NCI-H526 treated with DMSO at 0.1 percent for 48 hours (cell line): ENCODE measurements around the gene NUP188.

ENCODE experiments used
- DNase-seq: peaks from one replicate; lab custom pipeline; 2025; lab: John Stamatoyannopoulos, UW

The NUP188 gene, protein sequence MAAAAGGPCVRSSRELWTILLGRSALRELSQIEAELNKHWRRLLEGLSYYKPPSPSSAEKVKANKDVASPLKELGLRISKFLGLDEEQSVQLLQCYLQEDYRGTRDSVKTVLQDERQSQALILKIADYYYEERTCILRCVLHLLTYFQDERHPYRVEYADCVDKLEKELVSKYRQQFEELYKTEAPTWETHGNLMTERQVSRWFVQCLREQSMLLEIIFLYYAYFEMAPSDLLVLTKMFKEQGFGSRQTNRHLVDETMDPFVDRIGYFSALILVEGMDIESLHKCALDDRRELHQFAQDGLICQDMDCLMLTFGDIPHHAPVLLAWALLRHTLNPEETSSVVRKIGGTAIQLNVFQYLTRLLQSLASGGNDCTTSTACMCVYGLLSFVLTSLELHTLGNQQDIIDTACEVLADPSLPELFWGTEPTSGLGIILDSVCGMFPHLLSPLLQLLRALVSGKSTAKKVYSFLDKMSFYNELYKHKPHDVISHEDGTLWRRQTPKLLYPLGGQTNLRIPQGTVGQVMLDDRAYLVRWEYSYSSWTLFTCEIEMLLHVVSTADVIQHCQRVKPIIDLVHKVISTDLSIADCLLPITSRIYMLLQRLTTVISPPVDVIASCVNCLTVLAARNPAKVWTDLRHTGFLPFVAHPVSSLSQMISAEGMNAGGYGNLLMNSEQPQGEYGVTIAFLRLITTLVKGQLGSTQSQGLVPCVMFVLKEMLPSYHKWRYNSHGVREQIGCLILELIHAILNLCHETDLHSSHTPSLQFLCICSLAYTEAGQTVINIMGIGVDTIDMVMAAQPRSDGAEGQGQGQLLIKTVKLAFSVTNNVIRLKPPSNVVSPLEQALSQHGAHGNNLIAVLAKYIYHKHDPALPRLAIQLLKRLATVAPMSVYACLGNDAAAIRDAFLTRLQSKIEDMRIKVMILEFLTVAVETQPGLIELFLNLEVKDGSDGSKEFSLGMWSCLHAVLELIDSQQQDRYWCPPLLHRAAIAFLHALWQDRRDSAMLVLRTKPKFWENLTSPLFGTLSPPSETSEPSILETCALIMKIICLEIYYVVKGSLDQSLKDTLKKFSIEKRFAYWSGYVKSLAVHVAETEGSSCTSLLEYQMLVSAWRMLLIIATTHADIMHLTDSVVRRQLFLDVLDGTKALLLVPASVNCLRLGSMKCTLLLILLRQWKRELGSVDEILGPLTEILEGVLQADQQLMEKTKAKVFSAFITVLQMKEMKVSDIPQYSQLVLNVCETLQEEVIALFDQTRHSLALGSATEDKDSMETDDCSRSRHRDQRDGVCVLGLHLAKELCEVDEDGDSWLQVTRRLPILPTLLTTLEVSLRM (N-terminal part only)

DNA sequence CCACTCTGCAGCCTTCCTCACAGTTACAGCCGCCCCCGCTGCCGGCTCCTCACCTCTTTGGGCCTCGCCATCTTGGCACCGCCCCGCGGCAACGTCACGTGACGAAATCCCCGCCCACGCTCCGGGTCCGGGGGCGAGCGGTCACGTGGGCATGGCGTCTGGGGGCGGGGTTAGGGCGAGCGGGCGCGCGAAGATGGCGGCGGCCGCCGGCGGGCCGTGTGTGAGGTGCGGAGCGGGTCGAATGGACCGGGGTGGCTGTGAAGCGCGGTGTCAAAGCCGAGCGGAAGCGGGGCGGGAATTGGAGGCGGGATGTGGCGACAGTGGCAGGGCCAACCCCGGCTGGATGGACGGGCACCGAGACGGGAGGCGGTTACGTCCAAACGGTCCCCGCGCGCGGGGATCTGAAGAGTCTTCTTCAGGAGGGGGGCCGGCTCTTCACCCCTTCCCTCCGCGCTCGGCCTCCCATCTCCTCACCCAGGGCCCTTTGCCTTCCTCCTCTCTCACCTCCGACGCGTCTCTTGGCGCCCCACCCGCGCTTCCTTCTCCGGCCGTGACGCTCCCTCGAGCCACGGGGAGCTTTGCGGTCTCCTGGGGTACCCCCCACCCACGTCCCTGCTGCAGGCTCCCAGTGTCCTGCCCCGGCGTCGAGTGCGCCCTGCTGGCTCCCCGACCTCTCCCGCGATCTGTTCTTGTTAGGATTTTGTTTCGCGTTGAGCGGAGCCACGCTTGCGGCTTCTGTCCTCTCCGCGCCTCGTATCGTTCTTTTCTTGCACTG lies at the start of gene NUP188, which contains the start of gene DOLK:
TSS of gene NUP188 (plus strand) at position 173 of the 775 bp plus-strand sequence. CDS start at position 194, 21 bp downstream.
TSS of gene DOLK (minus strand) at position 77 of the 775 bp plus-strand sequence. CDS start 300 bp downstream, outside the sequence.
- DNase-seq = peak; percentile 65

DNA sequence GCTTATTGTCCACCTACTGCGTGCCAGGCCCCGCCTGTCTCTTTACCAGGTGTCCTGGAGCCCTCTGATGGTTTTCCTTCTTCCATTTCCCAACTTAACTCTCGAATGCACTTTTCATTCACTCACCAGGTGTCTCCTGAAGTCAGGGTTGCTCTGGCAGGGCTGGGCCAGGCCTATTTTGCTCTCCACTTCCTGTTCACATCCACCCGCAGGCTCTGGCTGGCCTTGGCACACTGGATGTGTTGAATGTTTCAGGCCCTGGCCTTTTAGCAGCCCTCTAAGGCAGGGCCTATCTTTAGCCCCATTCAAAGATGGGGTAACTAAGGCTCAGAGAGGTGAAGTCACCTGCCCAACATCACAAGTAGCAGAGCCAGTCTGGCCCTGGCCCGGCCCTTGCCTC lies 49.1 kb upstream of the NUP188 start:
- no peak for DNase-seq

DNA sequence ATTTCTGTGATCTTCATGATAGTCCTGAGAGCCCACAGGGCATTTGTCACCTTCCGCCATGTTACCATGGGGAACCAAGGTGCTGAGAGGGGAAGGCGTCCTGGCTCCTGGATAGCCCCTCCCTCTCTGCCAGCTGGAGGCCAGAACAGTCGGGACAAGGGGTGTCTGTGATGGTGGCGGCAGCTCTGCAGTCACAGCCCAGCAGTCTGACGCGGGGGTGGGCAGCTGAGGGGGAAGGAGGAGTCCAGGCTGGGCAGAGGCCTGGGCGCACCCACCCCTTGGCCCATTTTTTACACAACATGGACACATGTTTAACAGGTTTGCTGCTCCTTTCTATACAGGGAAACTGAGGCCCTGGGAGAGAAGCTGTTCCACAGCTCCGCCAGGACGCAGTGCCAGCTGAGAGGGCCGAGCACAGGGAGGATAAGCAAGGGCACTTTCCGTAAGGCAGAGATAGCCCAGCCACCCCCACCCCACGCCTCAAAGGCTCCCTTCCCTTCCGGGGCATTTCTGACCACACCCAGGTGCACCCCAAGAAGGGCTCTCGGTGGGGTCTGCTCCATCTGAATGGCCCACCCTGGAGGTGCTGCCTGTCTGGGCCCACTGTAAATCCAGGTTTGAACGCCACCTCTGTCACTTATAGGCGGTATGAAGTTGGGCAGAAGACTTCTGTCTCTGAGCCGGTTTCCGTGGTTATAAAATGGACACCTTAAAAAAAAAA lies 48.5 kb upstream of the NUP188 start:
- no peak for DNase-seq

DNA sequence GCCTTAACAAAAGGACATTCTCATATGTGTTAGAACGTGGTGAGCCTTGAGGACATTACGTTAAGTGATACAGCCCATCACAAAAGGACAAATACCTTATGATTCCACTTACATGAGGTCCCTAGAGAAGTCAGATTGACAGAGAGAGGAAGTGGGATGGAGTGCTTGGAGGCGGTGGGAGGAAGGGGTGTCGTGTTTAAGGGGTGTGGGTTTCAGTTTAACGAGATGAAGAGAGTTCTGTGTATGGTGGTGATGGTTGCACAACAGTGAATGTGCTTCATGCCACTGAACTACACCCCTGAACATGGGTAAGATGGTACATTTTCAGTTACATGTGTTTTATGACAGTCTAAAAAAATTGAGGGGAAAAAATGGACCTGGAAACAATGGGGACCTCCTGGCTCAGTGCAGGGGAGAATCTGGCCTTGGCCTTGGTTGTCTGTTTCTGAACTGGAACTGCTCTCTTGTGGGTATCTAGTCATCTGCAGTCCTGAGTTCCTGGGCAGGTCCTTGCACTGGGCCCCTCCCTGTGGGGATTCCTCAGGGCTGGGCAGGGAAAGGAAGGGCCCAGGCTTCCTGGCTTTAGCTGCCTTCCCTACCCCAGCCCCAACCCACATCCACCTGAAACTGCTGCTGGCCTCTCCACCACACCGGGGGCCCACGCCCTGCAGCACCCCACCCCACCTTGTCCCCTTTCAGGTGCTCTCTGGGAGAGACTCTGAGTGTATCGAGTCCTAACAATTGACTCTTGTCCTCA lies 47.8 kb upstream of the NUP188 start:
- DNase-seq = no peak

DNA sequence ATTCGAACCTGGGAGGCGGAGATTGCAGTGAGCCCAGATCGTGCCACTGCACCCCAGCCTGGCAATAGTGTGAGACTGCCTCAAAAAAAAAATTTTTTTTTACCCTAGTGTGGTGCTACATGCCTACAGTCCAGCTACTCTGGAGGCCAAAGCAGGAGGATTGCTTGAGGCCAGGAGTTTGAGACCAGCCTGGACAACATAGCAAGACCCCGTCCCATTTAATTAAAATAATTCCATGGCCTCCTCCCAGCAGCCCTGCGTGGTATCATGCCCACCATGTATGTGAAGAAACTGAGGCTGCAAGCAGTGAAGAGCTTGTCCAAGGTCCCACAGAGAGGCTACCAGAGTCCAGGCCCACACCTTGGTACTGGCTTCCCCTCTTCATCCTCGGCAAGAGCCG lies 46.1 kb upstream of the NUP188 start:
- DNase-seq = no peak

DNA sequence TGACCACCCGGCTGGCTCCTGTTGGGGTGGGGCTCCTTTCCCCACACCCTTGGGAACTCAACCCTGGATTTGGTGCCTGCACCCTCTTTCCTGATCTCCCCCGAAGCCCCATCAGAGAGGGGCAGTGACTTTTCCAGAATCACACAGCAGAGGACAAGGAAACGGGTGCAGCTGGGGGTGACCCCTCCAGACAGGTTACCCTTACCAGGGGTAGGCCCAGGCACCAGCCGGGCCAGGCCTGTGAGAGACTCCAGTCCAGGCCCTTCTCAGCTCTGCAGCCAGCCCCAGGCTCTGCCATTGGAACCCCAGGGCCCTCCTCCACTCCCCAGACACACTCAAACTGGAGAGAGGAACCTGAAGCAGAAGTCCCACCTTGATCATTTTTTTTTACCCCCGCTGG lies 45.7 kb upstream of the NUP188 start:
- no peak for DNase-seq

DNA sequence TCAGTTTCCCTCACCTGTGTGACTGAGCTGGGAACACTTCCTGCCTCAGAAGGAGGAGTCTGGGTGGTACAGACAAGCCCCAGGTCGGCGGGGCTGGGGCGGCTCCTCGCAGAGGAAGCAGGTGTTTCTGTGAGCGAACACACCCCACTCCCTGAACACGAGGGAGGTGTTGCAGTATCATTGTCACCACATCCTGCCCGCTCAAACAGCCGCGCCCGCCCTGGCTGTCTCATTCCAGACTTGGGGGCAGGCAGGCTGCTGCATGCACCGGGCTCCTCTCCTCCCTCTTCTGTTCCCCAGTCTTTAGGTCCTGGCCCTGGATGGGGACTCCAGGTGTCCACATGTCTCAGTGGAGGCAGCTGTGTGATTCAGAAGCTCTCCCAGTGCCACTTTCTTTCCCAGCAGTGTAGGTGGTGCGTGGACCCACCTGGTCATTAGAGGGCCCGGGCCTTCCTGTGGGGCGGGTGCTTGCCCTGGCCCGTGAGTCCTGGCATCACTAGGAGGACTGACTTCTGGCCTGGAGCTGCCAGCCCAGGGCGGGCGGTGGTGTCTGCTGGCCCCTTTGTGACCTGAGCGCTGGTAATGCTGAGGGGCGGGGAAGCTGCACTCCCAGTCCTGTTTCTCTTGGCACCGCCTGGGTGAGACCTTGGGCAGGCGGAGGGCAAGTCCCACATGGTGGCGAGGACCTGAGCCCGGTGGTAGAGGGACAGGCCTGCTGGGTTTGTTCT lies 45.0 kb upstream of the NUP188 start:
- no peak for DNase-seq

DNA sequence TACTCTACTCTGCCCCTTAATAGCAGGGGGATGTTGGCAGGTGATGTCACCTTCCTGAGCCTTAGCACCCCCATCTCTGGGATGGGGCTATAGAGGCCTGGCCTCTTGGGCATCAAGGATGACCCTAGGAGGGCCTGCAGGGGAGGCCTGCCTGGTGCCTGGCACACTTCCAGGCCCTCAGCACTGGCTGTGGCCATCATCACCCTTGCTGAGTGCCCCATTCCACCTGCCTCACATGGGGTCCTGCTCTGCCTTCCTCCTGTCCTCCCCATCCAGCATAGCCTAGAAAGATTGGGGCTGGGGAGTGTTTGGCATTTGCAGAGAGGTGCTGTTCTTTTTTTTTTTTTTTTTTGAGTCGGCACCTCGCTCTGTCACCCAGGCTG lies 44.4 kb upstream of the NUP188 start:
- no peak for DNase-seq

DNA sequence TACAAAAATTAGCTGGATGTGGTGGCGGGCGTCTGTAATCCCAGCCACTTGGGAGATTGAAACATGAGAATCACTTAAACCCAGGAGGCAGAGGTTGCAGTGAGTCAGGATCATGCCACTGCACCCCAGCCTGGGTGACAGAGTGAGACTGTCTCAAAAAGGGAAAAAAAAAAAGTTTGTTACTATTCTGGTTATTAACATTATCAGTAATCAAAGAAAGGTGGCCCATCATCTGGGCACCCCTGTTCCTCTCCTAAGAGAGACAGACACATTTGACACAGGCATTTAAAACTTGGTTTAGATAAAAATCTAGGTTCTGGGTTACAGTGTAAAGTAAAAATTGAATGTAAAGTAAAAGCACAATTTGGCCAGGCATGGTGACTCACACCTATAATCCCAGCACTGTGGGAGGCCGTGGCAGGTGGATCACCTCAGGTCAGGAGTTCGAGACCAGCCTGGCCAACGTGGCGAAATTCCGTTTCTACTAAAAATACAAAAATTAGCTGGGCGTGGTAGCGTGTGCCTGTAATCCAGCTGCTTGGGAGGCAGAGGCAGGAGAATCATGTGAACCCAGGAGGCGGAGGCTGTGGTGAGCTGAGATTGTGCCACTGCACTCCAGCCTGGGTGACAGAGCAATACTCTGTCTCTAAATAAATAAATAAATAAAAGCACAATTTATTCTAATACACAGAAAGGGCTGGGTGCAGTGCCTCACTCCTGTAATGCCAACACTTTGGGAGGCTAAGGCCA lies 43.5 kb upstream of the NUP188 start:
- DNase-seq = no peak

DNA sequence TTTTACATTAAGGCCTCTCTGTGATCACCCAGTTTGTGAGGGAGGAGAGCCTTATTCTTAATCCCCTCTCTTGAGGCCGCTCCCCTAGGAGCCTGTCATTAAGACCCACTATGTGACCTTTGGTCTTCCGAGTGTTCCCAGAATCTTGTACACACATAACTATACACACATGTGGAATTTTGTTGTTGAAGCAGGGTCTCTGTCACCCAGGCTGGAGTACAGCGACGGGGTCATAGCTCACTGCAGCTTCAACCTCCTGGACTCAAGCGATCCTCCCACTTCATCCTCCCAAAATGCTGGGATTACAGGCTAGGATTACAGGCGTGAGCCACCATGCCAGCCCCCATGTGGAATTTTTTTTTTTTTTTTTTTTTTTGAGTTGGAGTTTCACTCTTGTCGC lies 41.5 kb upstream of the NUP188 start:
- no peak for DNase-seq

DNA sequence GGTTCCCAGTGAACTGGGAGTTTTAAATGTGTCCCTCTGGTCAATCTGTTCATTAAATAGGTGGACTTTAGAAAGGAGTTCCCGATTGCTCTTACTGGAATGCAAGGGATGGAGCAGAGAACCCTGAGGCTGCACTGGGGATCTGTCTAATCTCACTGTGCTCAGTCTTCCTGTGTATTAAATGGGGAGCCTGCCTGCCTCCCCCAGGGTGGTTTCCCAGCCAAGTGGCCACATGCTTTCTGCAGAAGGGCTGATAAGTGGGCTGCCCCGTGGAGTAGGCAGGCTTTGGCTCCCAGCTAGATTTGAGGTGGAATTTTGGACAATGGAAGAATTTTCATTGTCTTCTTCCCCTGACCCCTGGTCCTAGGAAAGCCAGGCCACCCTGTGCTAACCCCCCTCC lies 40.8 kb upstream of the NUP188 start:
- no peak for DNase-seq

DNA sequence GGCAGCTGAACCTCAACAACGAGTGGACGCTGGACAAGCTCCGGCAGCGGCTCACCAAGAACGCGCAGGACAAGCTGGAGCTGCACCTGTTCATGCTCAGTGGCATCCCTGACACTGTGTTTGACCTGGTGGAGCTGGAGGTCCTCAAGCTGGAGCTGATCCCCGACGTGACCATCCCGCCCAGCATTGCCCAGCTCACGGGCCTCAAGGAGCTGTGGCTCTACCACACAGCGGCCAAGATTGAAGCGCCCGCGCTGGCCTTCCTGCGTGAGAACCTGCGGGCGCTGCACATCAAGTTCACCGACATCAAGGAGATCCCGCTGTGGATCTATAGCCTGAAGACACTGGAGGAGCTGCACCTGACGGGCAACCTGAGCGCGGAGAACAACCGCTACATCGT lies 39.1 kb upstream of the NUP188 start:
- no peak for DNase-seq

DNA sequence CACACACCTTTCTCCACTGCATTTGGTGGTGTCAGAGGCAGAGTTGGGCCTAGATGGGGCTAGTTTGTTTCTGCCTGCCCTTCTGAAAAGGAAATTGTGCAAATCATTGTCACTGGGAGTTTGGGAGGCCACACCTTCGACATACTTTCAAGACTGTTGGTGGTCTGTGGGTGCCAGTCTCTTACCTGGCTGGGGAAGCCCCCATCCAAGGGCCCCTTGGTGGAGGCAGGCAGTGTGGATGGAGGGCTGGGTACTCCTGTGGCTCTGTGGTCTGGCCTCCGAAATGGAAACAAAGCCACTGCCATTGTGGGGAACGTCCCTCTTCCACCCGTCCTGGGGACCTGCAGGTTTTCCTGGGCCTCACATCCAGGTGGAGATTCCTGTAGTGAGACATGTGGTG lies 37.6 kb upstream of the NUP188 start:
- DNase-seq = no peak

DNA sequence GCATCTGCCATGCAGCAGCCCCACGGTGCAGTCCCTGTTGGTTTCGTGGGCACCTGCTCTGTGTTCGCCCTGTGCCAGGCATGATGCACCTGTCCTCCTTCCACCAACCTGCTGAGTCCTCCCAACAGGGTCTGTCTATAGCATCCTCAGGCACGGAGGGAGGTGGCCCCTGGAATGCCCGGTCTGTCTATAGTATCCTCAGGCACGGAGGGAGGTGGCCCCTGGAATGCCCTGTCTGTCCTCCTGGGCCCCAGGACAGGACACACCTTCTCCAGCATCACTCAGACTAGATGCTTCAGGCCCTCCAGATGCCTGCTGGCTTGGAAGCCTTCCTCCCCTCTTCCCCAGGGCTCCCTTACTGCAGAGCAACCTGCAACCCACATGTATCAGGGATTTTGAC lies 36.6 kb upstream of the NUP188 start:
- no peak for DNase-seq

DNA sequence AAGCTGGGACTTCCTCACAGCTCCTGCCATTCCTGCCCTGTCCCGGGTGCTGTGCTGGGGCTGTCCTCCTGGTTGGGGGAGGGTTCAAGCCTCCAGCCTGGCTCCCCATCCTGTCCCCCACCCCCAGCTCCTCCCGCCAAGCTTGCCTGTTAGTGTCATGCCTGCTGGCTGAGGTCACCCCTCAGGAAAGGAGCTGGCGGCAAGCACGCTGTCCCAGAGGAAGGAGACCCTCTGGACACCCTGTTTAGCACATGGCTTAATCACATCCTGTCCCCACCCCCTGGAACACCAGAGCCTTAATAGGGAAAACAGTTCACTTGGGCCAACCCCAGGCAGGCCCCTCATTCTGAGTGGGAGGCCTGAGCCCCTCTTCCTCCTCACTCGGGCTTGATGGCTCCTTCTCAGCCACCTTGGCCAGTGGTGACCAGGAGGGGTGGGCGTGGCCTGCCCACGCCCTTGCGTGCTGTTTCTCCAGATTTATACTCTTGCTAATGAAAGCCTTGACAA lies 35.9 kb upstream of the NUP188 start:
- no peak for DNase-seq

DNA sequence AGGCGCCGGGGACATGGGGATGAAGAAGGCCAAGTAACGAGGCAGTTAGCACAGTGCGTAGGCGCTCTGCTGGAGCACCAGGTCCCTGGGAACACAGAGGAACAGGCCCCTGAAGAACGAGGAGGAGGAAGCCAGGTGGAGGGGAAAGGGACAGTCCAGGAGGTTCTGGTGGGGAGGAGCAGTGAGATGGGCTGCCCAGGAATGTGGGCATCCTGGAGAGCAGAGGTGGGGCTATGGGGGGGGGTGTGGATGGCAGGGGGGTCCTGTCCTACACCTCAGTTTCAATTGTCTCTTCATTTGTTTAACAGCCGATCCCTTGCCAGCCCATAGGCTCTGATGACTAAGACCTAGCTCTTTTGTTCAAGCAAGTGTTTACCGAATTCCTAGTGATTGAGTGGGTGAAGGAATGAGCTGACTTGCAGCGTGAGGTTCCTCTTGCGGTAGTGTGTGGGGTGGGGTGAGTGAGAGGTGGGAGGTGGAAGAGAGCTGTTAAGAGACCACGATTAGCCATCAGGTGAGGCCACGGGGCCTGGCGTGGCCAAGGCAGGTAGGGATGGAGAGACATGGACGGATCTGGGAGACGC lies 35.1 kb upstream of the NUP188 start:
- no peak for DNase-seq

DNA sequence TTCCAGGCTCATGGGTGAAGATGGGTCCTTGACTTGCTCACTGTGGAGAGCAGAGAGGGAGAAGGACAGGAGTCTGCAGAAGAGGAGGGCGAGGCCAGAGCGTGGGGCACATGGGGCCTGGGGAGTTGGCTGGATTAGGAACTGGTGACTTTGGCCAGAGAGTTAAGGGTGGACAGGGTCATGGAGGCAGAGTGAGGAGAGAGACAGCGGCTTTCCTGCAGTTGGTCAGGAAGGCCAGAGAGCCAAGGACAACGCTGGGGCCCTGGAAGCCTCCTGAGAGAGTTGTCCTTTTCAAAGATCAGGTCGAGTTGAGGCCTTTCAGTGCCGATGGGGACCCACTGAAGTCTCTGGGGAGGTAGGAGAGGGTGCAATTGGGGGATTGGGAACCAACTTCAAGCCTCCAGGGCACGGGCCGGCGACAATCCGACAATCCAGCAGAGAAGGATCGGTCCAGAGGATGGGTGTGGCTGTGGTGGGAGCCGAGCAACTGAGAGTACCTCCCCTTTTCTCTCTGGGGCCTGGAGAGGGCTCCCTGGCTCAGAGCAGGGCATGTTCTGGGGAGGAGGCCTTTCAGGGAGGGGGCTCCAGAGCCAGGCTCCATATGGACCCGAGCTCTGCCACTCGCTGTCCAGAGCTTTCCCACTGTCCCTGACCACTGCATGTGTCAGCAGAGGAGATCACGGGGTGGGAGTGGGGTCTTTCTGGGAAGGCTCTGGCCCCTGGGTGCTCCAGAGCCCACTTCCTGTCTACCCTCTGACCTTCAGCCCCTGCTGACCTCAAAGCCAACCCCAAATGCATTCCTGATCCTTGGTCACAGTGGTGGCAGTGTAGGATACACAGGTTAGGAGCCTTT lies 34.2 kb upstream of the NUP188 start:
- no peak for DNase-seq
